HCEC 1CT (cell line): Measurements from ENCODE around the gene NKAIN4.

Experiments used
- DNase-seq: peaks from one replicate; pipeline ENCODE4 v3.0.0-alpha.2; 2017

NKAIN4 gene

GRCh38 chr20:63287697-63288580, 33.7 kb upstream of the NKAIN4 start:
- DNase-seq: no peak

DNA sequence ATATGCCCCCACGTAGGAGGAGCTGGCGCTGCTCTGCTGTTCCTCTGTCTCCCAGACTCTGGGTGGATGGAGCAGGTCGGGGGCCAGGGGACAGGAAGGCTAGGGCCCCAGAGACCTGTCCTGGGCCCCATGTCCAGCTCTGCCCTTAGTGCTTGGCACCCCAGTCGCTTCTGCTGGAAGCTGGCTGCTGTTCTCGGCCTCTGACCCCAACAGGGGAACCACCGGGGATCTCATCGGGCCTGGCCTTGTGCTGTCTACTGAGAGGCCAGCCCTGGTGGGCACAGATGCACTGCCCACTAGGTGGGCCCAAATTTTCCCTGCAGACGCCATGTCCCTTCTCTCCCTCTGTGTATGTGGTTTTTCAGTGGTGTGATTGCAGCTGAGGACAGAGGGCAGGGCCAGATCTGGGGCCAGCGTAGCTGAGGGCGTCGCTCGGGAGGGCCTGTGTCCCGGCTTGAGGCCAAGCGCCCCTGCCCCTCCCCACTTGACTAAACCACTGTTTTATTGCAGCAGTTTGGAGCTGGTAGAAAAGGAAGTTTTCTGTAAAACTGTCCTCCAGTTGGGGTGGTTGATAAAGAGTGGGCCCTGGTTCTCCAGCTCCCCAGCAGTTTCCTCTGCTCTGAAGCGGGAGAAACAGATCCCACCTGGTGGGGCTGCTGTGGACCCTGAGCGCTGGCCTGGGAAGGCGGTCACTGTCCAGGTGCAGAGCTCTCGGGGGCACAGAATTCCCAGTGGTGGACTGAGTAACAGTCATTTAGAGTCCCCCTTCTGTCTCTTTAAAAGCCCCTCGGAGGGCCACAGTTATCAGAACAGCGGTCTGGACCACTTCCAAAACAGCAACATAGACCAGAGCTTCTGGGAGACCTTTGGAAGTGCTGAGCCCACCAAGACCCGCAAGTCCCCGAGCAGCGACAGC, 32.8 kb upstream of the NKAIN4 start:
- no peak for DNase-seq

DNA sequence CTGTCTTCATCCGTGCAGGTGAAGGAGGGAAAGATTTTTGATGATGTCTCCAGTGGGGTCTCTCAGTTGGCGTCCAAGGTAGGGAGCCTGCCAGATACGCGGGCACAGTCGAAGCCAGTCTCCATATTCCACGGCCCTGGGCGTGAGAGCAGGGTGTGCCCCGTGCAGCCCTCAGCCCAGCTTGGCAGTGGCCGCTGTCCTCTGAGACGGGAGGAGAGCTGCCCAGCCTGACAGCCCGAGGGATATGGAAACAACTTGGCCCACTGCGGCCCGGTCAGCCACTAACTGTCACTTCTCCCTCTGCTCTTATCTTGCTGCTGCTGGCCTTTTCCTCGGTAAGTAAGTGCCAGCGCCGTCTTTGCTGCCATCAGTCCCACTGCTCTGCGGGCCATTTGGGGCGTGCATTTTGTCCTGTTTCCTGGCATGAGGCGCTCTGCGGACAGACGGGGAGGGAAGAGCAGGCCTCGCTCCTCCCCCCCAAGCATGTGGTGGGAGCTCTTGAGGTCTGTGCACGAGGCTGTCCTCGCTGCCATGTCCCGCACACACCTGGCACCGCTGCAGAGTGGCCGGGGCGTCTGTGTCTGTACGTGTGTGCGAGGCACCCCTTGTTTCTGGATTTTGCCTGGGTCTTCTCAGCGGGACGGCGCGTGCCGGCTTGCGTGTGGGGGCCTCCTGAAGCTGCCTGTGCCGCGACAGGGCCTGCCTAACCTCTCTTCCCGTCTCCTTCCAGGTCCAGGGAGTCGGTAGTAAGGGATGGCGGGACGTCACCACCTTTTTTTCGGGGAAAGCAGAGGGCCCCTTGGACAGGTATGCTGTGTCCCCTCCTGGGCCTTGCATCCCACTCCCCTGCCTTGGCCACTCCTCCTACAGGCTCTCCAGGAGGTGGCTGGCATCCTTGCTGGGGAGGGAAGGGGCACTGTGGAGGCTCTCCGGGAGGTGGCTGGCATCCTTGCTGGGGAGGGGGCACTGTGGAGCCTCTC, 31.7 kb upstream of the NKAIN4 start:
- no peak for DNase-seq

DNA sequence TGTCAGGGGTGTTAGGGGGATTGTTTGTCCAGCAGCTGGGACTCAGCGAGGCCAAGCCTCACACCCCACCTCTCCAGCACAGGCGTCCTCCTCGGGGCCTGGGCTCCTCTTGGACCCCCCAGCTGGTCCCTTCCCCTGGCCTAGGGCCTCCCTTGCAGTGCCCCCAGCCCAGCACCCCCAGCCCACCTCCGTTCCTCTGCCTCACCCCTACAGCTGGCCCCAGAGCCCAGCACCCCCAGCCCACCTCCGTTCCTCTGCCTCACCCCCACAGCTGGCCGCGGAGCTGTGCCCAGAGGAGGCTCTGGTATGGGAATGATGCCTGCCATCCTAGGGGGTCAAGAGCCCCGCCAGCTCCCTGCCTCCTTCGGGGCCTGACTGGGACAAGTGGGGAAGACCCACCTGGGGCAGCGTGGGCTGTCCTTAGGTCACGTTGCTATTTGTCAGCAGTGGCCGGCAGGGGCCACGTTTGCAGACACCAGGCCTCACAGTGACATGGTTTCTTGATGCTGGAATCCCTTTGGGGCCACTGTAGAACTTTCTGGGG, 30.8 kb upstream of the NKAIN4 start:
- DNase-seq: no peak

DNA sequence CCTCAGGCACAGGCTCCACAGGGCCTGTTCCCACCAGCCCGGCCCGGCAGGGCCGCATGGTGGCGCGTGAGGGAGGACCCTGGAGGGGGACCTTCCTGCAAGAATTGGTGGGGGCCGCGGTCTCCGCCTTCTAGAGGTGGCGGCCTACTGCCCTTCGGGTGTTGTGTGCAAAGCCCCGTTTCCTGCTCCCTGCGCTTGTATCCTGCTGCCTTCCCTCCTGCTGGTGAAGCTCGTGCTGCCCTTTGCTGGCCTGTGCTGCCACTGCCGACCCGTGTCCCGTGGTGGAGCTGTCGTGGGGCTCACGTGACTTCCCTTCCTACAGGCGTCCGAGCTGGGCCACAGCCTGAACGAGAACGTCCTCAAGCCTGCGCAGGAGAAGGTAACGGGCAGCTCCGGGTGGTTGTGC, 30.3 kb upstream of the NKAIN4 start:
- DNase-seq: no peak

GRCh38 chr20:63284083-63284440, 29.8 kb upstream of the NKAIN4 start:
- no peak for DNase-seq

DNA sequence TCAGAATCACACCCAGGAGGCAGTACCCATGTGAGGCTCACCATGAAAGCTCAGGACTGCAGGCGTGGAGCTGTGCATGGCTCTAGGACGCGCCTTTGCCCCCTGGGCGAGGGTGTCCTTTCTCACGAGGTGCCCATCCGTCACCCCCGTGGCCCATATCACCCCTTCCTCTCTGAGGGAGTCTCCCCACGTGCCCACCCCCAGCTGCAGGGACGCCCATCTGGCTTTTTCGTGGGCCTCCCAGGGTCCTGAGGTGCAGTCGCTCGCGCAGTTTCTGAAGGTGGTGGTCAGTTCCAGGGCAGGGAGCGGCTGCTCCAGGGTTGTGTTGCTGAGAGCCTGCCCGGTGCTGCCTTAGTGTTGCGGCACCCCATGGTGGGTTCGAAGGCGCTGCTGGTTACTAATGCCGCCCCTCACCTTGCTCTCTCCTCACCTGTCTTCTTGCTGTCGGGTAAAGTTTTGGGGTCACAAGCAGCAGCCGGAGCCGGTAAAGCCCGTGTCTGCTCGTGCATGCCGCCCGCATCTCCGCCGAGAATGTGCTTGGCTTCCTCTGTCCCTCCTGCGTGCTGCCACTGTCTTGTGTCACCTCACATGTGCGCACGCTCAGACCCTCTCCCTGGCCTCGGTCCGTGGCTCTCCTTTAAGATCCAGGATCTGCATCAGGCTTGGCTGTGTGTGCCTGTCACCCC, 29.3 kb upstream of the NKAIN4 start:
- no peak for DNase-seq

- no peak for DNase-seq
Observed at GRCh38 chr20:63282946-63283345, 28.7 kb upstream of the NKAIN4 start.

- no peak for DNase-seq
Observed at GRCh38 chr20:63281742-63282665, 27.7 kb upstream of the NKAIN4 start.

- peak; percentile 11 for DNase-seq
Observed at GRCh38 chr20:63280929-63281545, 26.8 kb upstream of the NKAIN4 start.

DNA sequence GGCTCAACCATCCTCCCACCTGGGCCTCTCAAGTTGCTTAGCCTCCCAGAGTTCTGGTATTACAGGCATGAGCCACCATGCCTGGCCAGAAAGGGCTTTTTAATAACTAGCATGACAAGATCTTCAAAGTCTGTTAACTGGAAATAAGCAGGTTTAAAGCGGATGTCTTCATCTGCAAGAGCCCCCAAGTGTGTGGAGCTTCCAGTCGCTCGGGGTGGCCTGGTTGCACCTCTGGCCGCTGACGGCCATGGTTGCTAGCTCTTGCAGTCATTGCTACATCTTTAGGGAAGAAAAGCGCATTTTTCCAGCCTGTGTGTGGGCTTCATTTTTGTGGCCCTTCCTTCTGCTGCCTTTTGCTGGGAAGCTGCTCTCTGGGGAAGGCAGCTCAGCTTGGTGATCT, 26.1 kb upstream of the NKAIN4 start:
- DNase-seq: no peak

GRCh38 chr20:63279931-63280330, 25.7 kb upstream of the NKAIN4 start:
- no peak for DNase-seq

DNA sequence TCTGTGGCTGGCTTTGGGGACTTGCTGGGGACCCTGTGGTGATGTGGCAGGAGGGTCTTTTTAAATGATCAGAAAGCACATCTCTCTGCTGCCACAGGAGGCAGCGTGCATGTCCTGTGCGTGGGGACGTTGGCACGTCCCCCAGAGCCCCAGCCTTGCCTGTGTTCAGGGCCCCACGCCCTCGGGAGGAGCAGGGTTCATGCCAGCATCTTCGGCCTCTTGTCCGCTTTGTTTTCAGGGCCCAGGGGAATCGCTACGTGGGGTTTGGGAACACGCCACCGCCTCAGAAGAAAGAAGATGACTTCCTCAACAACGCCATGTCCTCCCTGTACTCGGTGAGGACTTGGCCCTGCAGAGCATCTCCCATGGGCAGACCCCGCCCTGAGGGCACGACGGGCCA, 24.4 kb upstream of the NKAIN4 start:
- DNase-seq: no peak

DNA sequence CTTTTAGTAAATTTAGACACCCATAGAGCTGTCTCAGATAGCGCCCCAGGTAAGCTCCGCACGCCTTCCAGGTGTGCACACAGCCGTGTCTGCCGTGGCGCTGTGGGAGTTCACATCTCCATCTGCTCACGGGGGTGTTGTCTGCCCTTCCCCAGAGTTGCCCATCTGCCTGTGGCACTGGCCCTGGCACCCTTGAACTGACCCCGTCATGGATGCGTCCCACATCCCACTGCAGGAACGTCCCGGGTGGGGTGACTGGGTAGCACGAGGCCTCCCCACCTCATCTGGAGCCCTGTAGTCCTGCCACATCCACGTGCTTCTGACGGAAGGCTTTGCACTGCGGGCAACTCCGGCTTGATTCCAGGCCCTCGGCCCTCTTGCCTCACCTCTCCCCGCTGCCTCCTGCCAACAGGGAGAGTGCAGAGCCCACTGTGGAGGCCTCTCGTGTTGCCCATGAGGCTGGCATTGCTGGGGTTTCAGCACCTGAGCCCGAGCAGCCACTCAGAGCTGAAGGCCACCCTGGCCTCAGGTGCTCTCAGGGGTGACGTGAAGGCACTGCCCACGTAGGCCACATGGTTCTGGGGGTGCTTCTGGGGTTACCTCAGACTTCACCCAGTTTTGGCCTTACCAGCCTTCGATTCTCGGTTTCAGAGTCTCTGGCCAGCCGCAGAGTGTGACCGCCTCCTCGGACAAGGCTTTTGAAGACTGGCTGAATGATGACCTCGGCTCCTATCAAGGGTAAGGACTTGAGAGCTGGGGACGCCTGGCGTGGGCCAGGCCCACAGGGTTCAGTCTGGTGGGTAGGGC, 23.4 kb upstream of the NKAIN4 start:
- DNase-seq: no peak

DNA sequence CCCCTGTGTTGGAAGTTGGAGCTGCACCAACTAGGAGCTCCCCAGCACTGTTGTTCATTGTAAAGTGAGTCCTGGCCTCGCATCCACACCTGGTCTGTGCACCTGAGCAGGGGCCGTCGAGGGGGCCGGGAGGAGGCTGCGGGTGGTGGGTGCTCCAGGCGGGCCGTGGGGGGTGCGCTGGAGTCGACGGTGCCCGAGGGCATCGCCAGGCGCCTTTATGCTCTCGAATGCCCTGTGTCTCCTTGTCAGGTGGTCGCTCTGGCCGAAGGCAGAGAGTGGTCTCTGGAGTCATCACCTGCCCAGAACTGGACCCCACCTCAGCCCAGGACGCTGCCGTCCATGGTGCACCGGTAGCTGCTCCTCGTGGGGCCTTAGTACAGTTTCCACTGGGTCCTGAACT, 22.7 kb upstream of the NKAIN4 start:
- DNase-seq: no peak

DNA sequence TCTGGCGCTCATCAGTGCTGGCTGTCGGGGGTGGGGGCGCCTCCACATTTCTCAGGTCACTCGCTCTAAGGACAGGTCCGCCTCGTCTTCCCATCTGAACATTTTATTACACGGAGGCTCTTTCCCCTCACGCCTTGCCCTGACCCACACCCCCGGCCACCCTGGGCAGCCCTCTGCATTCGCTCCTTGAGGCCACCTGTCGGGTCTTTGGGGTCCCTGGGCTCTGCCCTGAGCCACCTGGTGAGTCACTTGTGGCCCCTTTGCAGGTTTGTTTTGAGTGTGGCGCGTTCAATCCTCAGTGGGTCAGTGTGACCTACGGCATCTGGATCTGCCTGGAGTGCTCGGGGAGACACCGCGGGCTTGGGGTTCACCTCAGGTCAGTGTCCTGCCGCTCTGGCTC, 21.6 kb upstream of the NKAIN4 start:
- DNase-seq: no peak

GRCh38 chr20:63274381-63275228, 20.3 kb upstream of the NKAIN4 start:
- DNase-seq: no peak

GRCh38 chr20:63273635-63274380, 19.5 kb upstream of the NKAIN4 start:
- peak; percentile 64 for DNase-seq
